OCI-LY3 (cell line): ENCODE measurements around the gene SARDH.

Experiments used
- H2AFZ ChIP-seq: fragments of 200-600, 300-600 bp; shearing (Covaris generic); 2 replicates; pipeline ENCODE4 v1.6.0; 2014; ENCODE audit warnings: antibody characterized with exemption, low read depth, low read length
- H3K27ac ChIP-seq: fragments of 200-600, 300-600 bp; sonication (generic); 2 replicates; pipeline ENCODE4 v1.5.1; 2014; ENCODE audit warnings: mild to moderate bottlenecking, low read length, moderate library complexity, mixed read lengths
- H3K27me3 ChIP-seq: fragments of 200-600, 300-600 bp; sonication (generic); 2 replicates; pipeline ENCODE4 v1.6.1; 2014; ENCODE audit warnings: low read depth, low read length, mixed read lengths
- H3K36me3 ChIP-seq: fragments of 200-600, 300-600 bp; sonication (generic); replicated peaks from 2 replicates; pipeline ENCODE3; 2014; ENCODE audit warnings: low read depth, low read length, mixed read lengths
- H3K4me1 ChIP-seq: fragments of 300-600, 200-600 bp; sonication (generic); 2 replicates; pipeline ENCODE4 v1.6.1; 2014; ENCODE audit warnings: low read length, mixed read lengths
- H3K4me2 ChIP-seq: fragments of 200-600, 300-600 bp; sonication (generic); 2 replicates; pipeline ENCODE4 v1.6.1; 2014; ENCODE audit warnings: low read length, mixed read lengths
- H3K4me3 ChIP-seq: fragments of 300-600, 200-600 bp; sonication (generic); 2 replicates; pipeline ENCODE4 v1.5.1; 2014; ENCODE audit warnings: antibody characterized with exemption, mild to moderate bottlenecking, low read length, moderate library complexity
- H3K79me2 ChIP-seq: fragments of 300-600, 200-600 bp; shearing (Covaris generic); 2 replicates; pipeline ENCODE4 v1.6.1; 2014; ENCODE audit warnings: mild to moderate bottlenecking, low read length, mixed read lengths
- H3K9ac ChIP-seq: fragments of 300-600, 200-600 bp; shearing (Covaris generic); 2 replicates; pipeline ENCODE4 v1.6.0; 2014; ENCODE audit warnings: mild to moderate bottlenecking, low read length, moderate library complexity
- H3K9me3 ChIP-seq: fragments of 200-600, 300-600 bp; shearing (Covaris generic); 2 replicates; pipeline ENCODE4 v1.6.1; 2014; ENCODE audit warnings: low read length, mixed read lengths; ENCODE audit not compliant: insufficient read depth
- H4K20me1 ChIP-seq: fragments of 200-600, 300-600 bp; sonication (generic); 2 replicates; pipeline ENCODE4 v1.6.1; 2016; ENCODE audit warnings: low read length, mixed read lengths; ENCODE audit not compliant: insufficient read depth
- EZH2phosphoT487 ChIP-seq: fragments of 200-600 bp; shearing (Covaris generic); IDR thresholded peaks from 2 replicates; pipeline ENCODE4 v1.6.1; 2018; ENCODE audit warnings: antibody characterized with exemption, mixed run types, low read depth
- TF ChIP-seq, protein P1 (sequence below): fragments of 200-600, 300-600 bp; sonication (generic); IDR thresholded peaks from 2 replicates; pipeline ENCODE4 v1.5.1; 2014; ENCODE audit warnings: antibody characterized with exemption, low read length, low read depth

SARDH gene

GRCh38 chr9:133782157-133783130 is 44.3 kb upstream of the SARDH start:
- Histone ChIP-seq H3K4me1 (peaks cover 26% of the 10 kb centered on the region), H3K9ac (no peak overlapping the region), H3K27ac (0 out of 2 replicates have a peak overlapping the region, but pooled peaks have one; percentile 15), H4K20me1 (peaks cover 21% of the 10 kb centered on the region), H3K36me3 (peaks cover 60% of the 10 kb centered on the region), H3K4me2 (no peak overlapping the region), H3K4me3 (no peak overlapping the region), H3K9me3 (no peaks in the 10 kb centered on the region), H2AFZ (no peak overlapping the region), H3K79me2 (no peaks in the 10 kb centered on the region), H3K27me3 (no peaks in the 10 kb centered on the region)
- TF ChIP-seq, protein P1, sequence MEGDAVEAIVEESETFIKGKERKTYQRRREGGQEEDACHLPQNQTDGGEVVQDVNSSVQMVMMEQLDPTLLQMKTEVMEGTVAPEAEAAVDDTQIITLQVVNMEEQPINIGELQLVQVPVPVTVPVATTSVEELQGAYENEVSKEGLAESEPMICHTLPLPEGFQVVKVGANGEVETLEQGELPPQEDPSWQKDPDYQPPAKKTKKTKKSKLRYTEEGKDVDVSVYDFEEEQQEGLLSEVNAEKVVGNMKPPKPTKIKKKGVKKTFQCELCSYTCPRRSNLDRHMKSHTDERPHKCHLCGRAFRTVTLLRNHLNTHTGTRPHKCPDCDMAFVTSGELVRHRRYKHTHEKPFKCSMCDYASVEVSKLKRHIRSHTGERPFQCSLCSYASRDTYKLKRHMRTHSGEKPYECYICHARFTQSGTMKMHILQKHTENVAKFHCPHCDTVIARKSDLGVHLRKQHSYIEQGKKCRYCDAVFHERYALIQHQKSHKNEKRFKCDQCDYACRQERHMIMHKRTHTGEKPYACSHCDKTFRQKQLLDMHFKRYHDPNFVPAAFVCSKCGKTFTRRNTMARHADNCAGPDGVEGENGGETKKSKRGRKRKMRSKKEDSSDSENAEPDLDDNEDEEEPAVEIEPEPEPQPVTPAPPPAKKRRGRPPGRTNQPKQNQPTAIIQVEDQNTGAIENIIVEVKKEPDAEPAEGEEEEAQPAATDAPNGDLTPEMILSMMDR = peak; percentile 82
- TF ChIP-seq EZH2phosphoT487 = no peak

- H3K9me3 ChIP-seq = no peaks in the 10 kb centered on the region
- H3K4me2 ChIP-seq = no peak overlapping the region
- peaks cover 21% of the 10 kb centered on the region for H4K20me1 ChIP-seq
- H3K79me2 ChIP-seq = no peaks in the 10 kb centered on the region
- H3K27me3 ChIP-seq = no peaks in the 10 kb centered on the region
- H3K27ac ChIP-seq = no peak overlapping the region
- H3K9ac ChIP-seq = no peak overlapping the region
- peaks cover 62% of the 10 kb centered on the region for H3K36me3 ChIP-seq
- peaks cover 19% of the 10 kb centered on the region for H3K4me1 ChIP-seq
- no peak overlapping the region for H3K4me3 ChIP-seq
- TF ChIP-seq, protein P1 = no peak
- no peak overlapping the region for H2AFZ ChIP-seq
These were observed 43.6 kb upstream of the SARDH start for GRCh38 chr9:133781828-133782135.

GRCh38 chr9:133780962-133781827 is 43.0 kb upstream of the SARDH start:
- H3K9me3 ChIP-seq = no peaks in the 10 kb centered on the region
- H3K9ac ChIP-seq = no peak overlapping the region
- H3K27me3 ChIP-seq = no peaks in the 10 kb centered on the region
- no peak overlapping the region for H3K4me3 ChIP-seq
- peaks cover 68% of the 10 kb centered on the region for H3K36me3 ChIP-seq
- no peak overlapping the region for H3K4me2 ChIP-seq
- H3K4me1 ChIP-seq = peaks cover 13% of the 10 kb centered on the region
- no peak overlapping the region for H2AFZ ChIP-seq
- no peaks in the 10 kb centered on the region for H3K79me2 ChIP-seq
- peaks cover 19% of the 10 kb centered on the region for H4K20me1 ChIP-seq
- no peak overlapping the region for H3K27ac ChIP-seq
- no peak for TF ChIP-seq EZH2phosphoT487
- TF ChIP-seq, protein P1 = no peak

DNA sequence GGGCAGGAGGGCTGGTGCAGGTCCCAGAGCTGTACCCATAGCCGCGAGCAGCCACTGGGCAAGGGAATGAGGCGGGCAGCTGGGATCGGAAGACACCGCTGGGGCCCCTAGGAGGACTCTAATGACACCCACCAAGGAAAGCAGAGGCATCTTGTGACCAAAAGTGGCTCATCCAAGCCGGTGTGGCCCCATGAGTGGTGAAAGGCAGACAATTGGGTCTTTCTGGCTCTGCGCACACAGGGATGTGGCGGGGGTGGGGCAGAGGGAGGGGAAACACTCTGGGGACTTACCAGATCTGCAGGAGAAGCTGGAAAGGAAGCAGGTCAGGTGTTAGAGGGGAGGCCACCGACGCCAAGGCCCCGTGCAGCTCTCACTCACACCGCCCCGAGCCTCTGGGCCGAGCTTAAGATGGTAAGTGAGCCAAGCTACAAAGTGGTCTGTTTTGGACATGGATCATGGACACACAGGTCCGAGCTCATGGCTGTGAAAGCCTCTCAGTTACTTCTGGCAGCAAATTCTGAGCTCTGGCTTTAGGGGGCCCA is 42.3 kb upstream of the SARDH start:
- TF ChIP-seq EZH2phosphoT487 = no peak
- TF ChIP-seq, protein P1 = no peak
- Histone ChIP-seq H3K9me3 (no peaks in the 10 kb centered on the region), H3K36me3 (peaks cover 68% of the 10 kb centered on the region), H3K79me2 (no peaks in the 10 kb centered on the region), H2AFZ (no peak overlapping the region), H3K4me2 (no peak overlapping the region), H3K4me1 (peaks cover 6% of the 10 kb centered on the region), H3K27me3 (no peaks in the 10 kb centered on the region), H3K4me3 (no peak overlapping the region), H3K9ac (no peak overlapping the region), H4K20me1 (peaks cover 12% of the 10 kb centered on the region), H3K27ac (no peak overlapping the region)
